ENCODE data around the gene LRRTM2.
"Not testable (repeated sequence)": the region's sequence is repeated elsewhere in the genome, so short reads cannot be mapped to it uniquely, and the experiment has no call there.

LRRTM2 gene

DNA sequence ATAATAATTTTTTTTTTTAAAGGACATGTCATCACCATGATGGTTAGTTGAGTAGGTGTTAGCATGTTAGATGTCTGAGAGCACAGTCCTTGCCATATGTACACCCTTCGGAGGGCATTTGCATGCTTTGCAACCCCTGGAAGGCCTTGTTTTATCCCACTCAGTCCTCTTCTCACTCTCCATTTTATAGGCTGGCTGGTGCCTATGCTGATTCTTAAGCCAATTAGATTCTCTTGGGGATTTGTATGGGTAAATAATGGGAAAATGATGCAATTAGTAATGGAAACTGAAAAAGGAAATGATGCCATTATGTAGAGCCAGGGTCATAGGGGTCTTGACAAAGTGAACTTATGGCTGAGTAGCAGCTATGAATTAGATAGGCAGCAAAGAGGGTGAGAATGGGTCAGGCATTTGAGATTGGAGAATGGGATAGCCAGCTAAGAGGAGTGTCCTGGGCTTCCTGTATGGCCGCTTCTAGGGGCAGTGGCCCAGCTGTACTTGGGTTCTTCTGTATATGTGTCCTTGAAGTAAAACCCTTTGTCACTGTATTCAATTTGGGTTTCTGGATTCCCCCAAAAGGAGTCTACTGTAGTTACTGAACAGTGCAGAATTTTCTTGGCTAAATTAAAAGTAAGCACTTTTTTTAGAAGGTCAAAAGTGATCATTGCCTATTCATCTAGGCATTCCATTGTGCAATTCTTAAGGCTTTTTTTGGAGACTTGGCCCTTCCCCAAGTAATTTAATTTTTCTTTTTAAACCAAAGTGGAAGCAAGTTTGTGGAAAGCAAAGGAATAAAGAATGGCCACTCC lies 31.6 kb downstream of the LRRTM2 start:
- FAIRE-seq (no peak), DNase-seq (ENCODE audit: extremely low spot score, insufficient read length, low read depth) (no peak)

DNA sequence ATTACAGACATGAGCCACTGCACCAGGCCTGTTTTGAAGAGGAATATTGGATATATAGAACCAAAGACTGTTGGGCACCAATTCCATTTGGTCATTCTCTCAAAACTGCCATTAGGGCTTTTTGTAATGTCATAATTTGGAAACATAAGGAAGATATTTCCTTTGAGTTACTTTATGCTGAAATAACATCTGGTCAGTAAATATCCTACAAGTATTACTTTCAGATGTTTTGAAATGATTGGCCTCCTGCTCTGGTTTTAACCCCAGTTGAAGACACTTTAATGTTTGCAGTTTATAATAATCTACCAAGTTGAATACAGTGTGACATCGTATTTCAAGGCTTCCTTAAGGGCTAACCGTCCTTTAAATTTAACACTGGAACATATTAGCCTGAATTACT lies 33.6 kb downstream of the LRRTM2 start:
- no peak for DNase-seq (ENCODE audit: extremely low spot score, insufficient read length, low read depth)

GRCh38 chr5:138840103-138840502 lies 35.0 kb downstream of the LRRTM2 start:
- DNase-seq (ENCODE audit: extremely low spot score, insufficient read length, low read depth) (no peak), FAIRE-seq (no peak)

More for the DNA sequence above, 33.6 kb downstream of the LRRTM2 start:
- FAIRE-seq = no peak

DNA sequence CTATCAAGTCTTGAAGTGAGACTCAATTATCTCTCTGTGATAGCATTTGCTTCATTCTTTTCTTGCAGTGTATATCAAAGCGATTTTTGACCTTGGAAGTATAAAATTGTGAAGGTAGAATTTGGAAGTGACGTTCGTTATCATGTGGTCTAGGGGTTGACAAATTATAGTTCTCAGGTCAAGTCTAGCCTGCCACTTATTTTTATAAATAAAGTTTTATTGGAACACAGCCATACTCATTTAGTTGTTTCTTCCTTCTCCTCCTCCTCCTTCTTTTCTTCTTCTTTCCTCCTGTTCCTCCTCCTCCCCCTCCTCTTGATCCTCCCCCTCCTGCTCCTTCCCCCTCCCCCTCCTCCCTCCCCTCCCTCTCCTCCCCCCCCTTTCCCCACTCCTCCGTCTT lies 38.0 kb downstream of the LRRTM2 start:
- DNase-seq (ENCODE audit: extremely low spot score, insufficient read length, low read depth) = no peak
- no peak for FAIRE-seq

GRCh38 chr5:138834853-138835252 lies 40.3 kb downstream of the LRRTM2 start:
- not testable (repeated sequence) for DNase-seq (ENCODE audit: extremely low spot score, insufficient read length, low read depth); FAIRE-seq

DNA sequence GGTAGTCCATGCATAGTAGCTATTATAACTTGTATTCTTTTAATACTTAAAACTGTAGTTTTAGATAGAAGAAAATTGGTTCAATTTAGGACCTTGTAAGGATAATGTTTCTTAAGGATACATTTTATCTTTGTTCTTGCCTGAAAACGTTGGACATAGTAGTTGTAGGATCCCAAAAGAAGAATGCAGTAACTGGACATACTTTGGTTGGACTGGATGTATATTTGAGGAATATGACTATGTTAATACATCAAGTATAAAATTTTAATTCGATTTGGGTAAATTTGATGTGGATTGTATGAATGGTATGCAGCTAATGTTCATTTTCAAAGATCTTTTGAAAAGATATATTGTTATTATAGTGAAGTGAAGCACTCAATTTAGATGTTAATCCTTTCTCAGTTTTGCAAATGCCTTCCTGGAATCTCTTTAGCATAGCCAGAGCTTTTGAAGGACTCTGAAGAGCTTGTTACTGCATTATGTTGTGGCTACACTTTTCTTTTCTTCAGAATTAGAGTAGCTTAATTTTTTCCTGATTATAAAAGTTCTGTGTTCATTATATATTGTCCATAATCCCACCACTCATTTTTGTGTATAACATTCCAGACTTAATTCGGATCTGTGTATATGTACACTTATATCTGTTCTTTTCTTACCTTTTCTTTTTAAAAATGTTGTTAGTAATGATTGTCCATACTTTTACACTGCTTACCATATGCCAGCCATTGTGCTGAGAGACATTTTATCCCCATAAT lies 41.2 kb downstream of the LRRTM2 start:
- DNase-seq (ENCODE audit: extremely low spot score, insufficient read length, low read depth) (no peak), FAIRE-seq (no peak)

- no peak for DNase-seq (ENCODE audit: extremely low spot score, insufficient read length, low read depth)
- no peak for FAIRE-seq
Measured at GRCh38 chr5:138833080-138833479, 42.1 kb downstream of the LRRTM2 start.

DNA sequence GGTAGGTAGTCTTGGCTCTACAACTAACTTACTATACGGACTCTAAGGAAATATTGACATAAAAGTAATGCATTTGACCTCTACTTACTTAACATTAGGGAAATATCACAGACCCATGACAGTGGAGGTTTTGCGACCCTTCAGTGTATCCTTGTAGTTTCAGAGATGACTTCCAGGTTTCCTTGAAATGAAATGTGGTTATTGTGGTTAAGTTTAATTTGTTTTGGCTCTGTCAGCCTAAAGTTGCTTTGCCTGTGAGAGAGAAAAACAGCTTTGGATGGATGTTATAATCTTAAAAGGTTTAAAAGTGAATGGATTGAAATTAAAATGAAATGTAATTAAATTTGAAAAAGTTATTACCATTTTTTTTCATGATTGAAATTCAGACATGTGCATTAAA lies 42.9 kb downstream of the LRRTM2 start:
- no peak for FAIRE-seq

DNA sequence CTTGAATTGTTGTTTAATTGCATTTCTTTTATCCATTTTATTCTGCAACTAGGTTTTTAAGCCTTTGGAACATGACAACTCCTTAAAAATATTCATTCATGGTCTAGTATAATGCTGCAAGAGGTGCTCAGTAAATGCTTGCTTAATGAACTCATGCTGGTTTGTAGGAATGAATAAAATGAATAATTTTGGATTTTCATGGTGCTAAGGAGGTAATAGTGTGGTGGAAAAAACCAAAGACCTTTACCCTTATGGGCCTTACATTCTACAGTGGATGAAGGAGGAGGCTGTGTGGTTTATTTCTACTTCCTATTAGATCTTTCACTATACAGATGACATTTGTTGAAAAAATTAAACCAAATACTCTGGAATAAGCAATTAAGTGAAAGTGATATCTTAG lies 43.4 kb downstream of the LRRTM2 start:
- FAIRE-seq = no peak
- DNase-seq (ENCODE audit: extremely low spot score, insufficient read length, low read depth) = no peak

More for the DNA sequence above, 42.9 kb downstream of the LRRTM2 start:
- DNase-seq (ENCODE audit: extremely low spot score, insufficient read length, low read depth) = no peak

GRCh38 chr5:138829341-138829740 lies 45.8 kb downstream of the LRRTM2 start:
- FAIRE-seq (no peak), DNase-seq (ENCODE audit: extremely low spot score, insufficient read length, low read depth) (no peak)

GRCh38 chr5:138828556-138828955 lies 46.6 kb downstream of the LRRTM2 start:
- FAIRE-seq = no peak
- no peak for DNase-seq (ENCODE audit: extremely low spot score, insufficient read length, low read depth)

DNA sequence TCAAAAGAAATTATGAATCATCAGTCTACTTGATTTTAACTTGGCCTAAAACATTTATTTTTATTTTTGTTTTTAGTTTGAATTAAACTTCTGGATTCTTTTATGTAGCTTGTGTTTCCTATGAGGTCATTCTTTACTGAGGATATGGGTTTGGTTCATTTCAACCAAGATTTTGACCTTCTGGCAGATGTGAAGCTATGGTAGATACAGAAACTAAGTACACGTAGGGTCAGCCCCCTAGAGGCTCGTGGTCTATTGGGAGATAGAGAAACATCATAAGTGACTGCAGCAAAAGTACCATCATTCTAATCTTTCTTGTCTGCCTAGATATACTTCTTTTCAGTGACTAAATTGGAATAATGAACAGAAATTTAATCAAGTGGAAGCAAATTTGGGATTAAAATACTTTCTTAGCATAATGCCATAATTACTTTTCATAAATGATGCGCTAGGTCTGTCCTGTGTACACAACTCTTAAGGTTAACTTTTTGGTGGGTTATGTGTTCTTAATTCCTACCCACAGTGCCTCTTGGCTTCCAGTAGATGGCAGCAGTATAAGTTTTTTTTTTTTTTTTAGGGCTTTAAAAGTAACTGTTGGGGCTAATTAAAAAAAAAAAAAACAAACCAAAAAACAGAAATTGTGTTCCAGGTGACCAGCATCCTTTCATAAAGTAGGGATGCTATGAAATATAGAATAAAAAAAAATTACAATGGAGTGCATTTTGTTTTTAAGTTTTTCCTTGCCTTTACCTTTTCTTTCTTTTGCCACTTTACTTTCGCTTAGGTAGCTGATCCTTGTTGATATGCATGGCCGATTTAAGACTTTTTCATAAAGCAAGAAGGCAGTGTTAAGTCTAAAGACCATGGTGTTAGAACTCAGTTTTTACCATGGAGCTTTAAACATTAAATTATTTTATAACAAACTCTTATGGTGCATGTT lies 49.9 kb downstream of the LRRTM2 start:
- DNase-seq (ENCODE audit: extremely low spot score, insufficient read length, low read depth) (no peak), FAIRE-seq (peak; percentile 67)

- DNase-seq (ENCODE audit: extremely low spot score, insufficient read length, low read depth) = no peak
- FAIRE-seq = no peak
Measured at GRCh38 chr5:138824516-138824915, 50.6 kb downstream of the LRRTM2 start.

GRCh38 chr5:138820695-138821094 lies 54.4 kb downstream of the LRRTM2 start:
- no peak for DNase-seq (ENCODE audit: extremely low spot score, insufficient read length, low read depth)
- FAIRE-seq = no peak

- FAIRE-seq (no peak), DNase-seq (ENCODE audit: extremely low spot score, insufficient read length, low read depth) (no peak)
Measured at GRCh38 chr5:138819081-138819480, 56.1 kb downstream of the LRRTM2 start.
